ENCODE data around the gene SPHK2.
"Not testable (repeated sequence)": the region's sequence is repeated elsewhere in the genome, so short reads cannot be mapped to it uniquely, and the experiment has no call there.

The SPHK2 gene

DNA sequence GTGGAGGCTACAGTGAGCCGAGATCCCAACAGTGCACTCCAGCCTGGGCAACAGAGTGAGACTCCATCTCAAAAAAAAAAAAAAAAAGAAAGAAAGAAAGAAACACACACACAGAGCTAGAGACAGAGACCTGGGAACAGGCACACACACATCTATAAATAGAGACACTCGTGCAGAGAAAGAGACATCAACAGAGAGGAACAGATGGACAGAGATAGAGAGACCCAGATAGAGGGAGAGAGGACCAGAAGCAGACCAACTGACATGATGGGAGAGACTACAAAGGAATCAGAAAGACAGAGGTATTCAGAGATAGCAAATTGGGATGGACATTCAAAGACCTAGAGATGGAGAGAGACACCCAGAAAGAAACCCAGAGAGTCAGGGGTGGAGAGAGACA is 28.8 kb downstream of the SPHK2 start:
- TF ChIP-seq, protein P1, sequence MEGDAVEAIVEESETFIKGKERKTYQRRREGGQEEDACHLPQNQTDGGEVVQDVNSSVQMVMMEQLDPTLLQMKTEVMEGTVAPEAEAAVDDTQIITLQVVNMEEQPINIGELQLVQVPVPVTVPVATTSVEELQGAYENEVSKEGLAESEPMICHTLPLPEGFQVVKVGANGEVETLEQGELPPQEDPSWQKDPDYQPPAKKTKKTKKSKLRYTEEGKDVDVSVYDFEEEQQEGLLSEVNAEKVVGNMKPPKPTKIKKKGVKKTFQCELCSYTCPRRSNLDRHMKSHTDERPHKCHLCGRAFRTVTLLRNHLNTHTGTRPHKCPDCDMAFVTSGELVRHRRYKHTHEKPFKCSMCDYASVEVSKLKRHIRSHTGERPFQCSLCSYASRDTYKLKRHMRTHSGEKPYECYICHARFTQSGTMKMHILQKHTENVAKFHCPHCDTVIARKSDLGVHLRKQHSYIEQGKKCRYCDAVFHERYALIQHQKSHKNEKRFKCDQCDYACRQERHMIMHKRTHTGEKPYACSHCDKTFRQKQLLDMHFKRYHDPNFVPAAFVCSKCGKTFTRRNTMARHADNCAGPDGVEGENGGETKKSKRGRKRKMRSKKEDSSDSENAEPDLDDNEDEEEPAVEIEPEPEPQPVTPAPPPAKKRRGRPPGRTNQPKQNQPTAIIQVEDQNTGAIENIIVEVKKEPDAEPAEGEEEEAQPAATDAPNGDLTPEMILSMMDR (IDR thresholded peaks at IDR 0.05; ENCODE audit: extremely low read depth, missing control alignments), result no peak
- DNase-seq (ENCODE audit: low spot score), result no peak

DNA sequence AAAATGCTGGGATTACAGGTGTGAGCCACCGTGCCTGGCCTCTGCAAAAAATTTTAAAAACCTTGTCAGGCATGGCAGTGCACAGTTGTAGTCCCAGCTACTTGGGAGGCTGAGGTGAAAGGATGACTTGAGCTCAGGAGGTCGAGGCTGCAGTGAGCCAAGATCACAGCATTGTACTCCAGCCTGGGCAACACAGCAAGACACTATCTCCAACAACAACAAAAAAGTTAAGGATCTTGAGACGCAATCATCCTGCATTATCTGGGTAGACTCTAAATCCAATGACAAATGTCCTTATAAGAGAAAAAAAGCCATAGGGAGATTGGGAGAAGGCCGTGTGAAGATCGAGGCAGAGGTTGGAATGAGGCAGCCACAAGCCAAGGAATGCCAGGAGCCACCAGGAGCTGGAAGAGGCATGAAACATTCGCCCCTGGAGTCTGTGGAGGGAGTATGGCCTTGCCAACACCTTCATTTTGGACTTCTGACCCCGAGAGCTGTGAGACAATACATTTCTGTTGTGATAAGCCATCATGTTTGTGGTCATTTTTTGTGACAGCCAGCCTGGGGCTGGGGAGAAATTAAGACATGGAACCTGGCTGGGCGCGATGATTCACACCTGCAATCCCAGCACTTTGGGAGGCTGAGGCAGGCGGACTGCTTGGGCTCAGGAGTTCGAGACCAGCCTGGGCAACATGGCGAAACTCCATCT is 31.8 kb downstream of the SPHK2 start:
- TF ChIP-seq, protein P1 (IDR thresholded peaks at IDR 0.05; ENCODE audit: extremely low read depth, missing control alignments), result no peak
- DNase-seq (ENCODE audit: low spot score), result no peak

- TF ChIP-seq, protein P1 (IDR thresholded peaks at IDR 0.05; ENCODE audit: extremely low read depth, missing control alignments), result no peak
- DNase-seq (ENCODE audit: low spot score), result no peak
These were observed 32.4 kb downstream of the SPHK2 start for GRCh38 chr19:48651683-48652048.

- DNase-seq (ENCODE audit: low spot score), result no peak
- TF ChIP-seq, protein P1 (IDR thresholded peaks at IDR 0.05; ENCODE audit: extremely low read depth, missing control alignments), result no peak
These were observed 35.2 kb downstream of the SPHK2 start for GRCh38 chr19:48654299-48655059.

DNA sequence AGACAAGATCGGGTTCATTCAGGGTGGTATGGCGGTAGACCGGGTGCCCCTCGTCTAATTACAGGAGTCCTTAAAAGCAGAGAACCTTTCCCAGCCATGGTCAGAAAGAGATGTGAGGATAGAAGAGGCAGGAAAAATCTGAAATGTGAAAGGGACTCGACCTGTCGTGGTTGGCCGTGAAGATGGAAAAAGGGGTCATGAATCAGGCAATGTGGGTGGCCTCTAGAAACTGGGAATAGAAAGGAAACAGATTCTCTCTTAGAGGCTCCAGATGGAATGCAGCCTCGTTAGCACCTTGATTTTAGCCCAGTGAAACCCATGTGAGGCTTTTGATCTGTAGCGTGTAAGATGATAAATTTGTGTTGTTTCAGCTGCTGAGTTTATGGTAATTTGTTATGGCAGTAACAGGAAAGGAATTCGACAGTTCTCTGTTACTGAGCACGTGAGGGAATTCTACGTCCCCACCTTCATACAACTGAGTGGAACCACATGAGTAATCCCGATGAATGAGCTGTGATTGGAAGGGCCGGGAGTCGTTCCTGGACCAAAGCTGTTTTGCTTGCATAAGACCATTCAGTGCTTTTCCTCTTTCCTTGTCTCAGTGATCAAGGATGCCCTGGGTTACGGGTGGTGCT is 37.7 kb downstream of the SPHK2 start:
- TF ChIP-seq, protein P1 (IDR thresholded peaks at IDR 0.05; ENCODE audit: extremely low read depth, missing control alignments), result no peak

DNA sequence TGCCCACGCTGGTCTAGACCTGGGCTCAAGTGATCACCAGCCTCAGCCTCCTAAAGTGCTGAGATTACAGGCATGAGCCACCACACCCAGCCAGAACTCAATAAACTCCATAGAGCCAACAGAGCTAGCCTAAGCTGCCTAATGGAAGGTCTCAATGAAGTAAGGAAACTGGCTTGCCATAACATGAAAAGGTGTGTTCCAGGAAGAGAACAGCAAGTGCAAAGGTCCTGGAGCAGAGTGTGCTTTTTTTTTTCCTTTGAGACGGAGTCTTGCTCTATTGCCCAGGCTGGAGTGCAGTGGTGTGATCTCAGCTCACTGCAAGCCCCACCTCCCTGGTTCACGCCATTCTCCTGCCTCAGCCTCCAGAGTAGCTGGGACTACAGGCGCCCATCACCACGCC is 38.5 kb downstream of the SPHK2 start:
- not testable (repeated sequence) for DNase-seq (ENCODE audit: low spot score)

More for the DNA sequence above, 37.7 kb downstream of the SPHK2 start:
- DNase-seq (ENCODE audit: low spot score), result no peak

GRCh38 chr19:48658483-48658882 is 39.2 kb downstream of the SPHK2 start:
- DNase-seq (ENCODE audit: low spot score), result no peak
- TF ChIP-seq, protein P1 (IDR thresholded peaks at IDR 0.05; ENCODE audit: extremely low read depth, missing control alignments), result no peak
